BJ (cell line): Measurements from ENCODE around the gene SND1. TPM values are rescaled to one million over a fixed set of nuclear protein-coding genes. Genes with fewer than 3 reads are reported as not detected.

Experiments used
- CTCF ChIA-PET: fragments of 350-600 bp; formaldehyde crosslinking; extraction: SDS; loops from one replicate; lab custom pipeline; 2021; ENCODE audit warnings: antibody characterized with exemption, inconsistent platforms; lab: Yijun Ruan, JAX
- POLR2A ChIA-PET: fragments of 300-600 bp; sonication (Branson Sonifier 250); formaldehyde crosslinking; extraction: SDS; loops from one replicate; lab custom pipeline; 2021; ENCODE audit warnings: antibody characterized with exemption; lab: Charles Lee
- DNase-seq: peaks from one replicate; pipeline ENCODE4 v3.0.0-alpha.2; 2011; ENCODE audit warnings: low read depth
- H3K27me3 ChIP-seq: 2 replicates; pipeline ENCODE4 v1.6.0; 2011; ENCODE audit warnings: low read length; ENCODE audit not compliant: control insufficient read depth, insufficient read depth
- H3K36me3 ChIP-seq: 2 replicates; pipeline ENCODE4 v1.5.1; 2011; ENCODE audit warnings: low read length; ENCODE audit not compliant: control insufficient read depth, insufficient read depth
- H3K4me3 ChIP-seq: 2 replicates; pipeline ENCODE4 v1.5.1; 2011; ENCODE audit warnings: low read depth, mild to moderate bottlenecking, control low read depth, low read length
- polyA plus RNA-seq: library from polyadenylated mRNA; depleted of rRNA; stranded (reverse); fragments of >200 nt; gene quantifications from 2 replicates; pipeline ENCODE4 v1.2.3, GENCODE V29; 2011
- TF ChIP-seq, protein P1 (sequence below): IDR thresholded peaks from 2 replicates; pipeline ENCODE4 v1.5.1; 2011; ENCODE audit warnings: low read depth, mild to moderate bottlenecking, control low read depth, inconsistent platforms, low read length, moderate library complexity; ENCODE audit not compliant: insufficient read depth

SND1 gene
- polyA plus RNA-seq, 1 experiment, result 203 TPM

DNA sequence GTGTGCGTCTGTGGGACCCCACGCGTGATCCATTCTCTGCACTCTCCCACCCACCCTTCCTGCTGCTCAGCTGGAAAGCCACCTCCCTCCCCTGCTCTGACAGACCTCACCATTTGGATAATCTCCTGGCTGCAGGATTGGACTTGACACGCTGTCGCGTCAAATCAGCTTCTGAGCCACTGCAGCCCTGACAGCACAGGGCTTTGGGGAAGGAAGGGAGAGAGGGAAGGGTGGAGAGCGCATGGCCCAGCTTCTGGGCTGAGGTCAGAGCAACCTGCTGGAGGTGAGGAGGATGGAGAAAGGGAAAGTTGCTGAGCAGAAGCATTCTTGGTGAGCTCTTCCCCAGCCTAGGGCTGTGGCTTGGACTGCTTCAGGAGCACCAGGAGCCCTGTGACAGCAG is 428.2 kb downstream of the SND1 start:
- H3K36me3 ChIP-seq, result peaks cover 28% of the 10 kb centered on the region
- H3K27me3 ChIP-seq, result no peaks in the 10 kb centered on the region
- no peak overlapping the region for H3K4me3 ChIP-seq
- TF ChIP-seq, protein P1, sequence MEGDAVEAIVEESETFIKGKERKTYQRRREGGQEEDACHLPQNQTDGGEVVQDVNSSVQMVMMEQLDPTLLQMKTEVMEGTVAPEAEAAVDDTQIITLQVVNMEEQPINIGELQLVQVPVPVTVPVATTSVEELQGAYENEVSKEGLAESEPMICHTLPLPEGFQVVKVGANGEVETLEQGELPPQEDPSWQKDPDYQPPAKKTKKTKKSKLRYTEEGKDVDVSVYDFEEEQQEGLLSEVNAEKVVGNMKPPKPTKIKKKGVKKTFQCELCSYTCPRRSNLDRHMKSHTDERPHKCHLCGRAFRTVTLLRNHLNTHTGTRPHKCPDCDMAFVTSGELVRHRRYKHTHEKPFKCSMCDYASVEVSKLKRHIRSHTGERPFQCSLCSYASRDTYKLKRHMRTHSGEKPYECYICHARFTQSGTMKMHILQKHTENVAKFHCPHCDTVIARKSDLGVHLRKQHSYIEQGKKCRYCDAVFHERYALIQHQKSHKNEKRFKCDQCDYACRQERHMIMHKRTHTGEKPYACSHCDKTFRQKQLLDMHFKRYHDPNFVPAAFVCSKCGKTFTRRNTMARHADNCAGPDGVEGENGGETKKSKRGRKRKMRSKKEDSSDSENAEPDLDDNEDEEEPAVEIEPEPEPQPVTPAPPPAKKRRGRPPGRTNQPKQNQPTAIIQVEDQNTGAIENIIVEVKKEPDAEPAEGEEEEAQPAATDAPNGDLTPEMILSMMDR, result no peak
- CTCF ChIA-PET, result interaction anchor here (1.0 to 1.4 kb wide), 3 partner anchors 57 to 414 kb away, joined by 3 to 4 read pairs (median 3); no protein-coding TSS in a partner anchor
- POLR2A ChIA-PET, result no interaction called here
- DNase-seq, result no peak

DNA sequence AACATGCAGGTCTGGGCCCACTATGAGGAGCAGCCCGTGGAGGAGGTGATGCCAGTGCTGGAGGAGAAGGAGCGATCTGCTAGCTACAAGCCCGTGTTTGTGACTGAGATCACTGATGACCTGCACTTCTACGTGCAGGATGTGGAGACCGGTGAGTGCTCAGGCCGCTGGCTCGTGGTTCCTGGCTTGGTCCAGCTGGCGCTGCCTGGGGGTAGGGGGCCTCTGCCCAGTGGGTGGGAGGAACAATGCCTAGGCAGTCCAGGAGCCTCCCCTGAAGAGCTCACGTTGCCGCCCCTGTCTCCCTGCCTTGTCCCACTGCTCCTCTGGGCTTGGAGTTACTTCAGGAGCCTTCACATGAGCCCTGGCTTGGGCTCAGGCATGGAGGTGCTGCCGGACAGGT is 429.4 kb downstream of the SND1 start:
- TF ChIP-seq, protein P1, result no peak
- CTCF ChIA-PET, result no interaction called here
- Histone ChIP-seq H3K27me3 (no peaks in the 10 kb centered on the region), H3K4me3 (no peak overlapping the region), H3K36me3 (peaks cover 36% of the 10 kb centered on the region)
- POLR2A ChIA-PET, result no interaction called here
- no peak for DNase-seq

DNA sequence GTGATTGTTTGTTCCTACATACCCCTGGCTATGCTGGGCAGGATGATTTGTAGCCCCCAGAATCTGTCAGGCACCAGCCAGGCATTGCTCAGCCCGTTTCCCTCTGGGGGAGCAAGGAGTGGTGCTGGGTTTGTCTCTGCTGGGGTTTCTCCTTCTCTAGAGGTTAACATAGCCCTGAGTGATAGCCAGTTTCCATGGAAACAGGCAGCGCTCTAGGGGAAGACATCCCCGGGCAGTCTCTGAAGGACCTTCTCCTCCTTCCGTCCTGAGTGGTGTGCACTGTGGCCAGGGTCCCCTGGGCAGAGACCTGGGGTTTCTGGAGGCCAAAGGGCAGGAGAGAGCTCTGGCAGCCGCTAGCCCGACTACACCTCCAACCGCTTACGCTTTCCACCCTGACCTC is 429.8 kb downstream of the SND1 start:
- no peak overlapping the region for H3K4me3 ChIP-seq
- peaks cover 36% of the 10 kb centered on the region for H3K36me3 ChIP-seq
- POLR2A ChIA-PET, result no interaction called here
- TF ChIP-seq, protein P1, result no peak
- CTCF ChIA-PET, result no interaction called here
- DNase-seq, result no peak
- no peaks in the 10 kb centered on the region for H3K27me3 ChIP-seq

DNA sequence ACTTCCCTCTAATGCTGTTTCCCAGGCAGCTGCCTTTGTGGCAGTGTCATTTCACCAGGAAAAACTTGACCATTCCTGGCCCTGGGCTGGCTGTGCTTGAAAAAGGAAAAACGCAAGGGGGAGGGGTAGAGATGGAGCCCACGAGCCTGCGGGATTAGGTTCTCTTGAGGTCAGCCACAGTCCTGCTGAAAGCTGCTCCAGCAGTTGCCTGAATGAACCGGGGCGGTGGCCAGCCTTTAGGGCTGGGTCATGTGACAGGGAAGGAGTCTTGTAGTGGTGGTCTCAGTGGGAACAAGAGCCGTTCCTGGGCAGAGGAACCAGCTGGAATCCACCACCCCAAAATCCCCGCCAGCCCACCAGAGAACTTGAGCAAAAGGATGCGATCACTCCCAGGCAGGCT is 430.4 kb downstream of the SND1 start:
- ChIA-PET POLR2A (no interaction called here), CTCF (no interaction called here)

DNA sequence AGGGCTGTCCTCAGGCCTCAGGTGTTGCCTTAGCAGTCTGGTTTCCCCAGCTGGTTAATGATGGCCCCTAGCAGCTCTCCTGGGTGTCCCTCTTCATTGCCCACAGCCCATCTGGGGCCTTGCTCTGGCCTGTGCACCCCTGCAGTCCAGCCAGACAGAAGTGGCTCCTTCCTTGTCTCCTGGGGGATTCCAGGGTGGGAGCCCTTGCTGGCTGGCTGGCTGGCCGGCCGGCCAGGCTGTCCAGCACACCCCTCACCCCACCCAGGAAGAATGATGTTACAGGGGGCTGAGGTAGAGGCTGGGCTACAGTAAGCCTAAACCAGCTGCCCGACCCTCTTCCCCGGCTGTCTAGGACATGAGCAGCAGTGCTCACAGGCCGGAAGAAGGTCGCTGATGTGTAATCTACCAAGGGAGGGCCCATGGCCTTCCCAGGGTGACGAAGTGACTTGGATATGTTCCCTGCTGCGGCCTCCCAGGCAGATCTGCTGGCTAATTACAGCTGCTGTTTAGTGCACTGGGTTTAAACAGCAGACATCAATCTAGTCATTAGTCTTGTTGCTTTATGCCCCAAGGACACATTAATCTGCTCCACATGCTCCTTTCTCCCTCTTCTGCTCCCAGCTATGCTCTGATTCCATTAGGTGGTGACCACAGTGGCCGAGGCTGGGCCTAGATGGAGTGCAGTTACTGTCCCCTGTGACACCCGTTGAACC is 433.1 kb downstream of the SND1 start:
- DNase-seq, result peak; percentile 52
- H3K27me3 ChIP-seq, result no peaks in the 10 kb centered on the region
- peaks cover 32% of the 10 kb centered on the region for H3K36me3 ChIP-seq
- CTCF ChIA-PET, result interaction anchor here (0.7 to 1.5 kb wide), 2 partner anchors 125 to 377 kb away, joined by 3 read pairs; no protein-coding TSS in a partner anchor
- no peak overlapping the region for H3K4me3 ChIP-seq
- POLR2A ChIA-PET, result no interaction called here
- TF ChIP-seq, protein P1, result no peak

More for the DNA sequence above, 430.4 kb downstream of the SND1 start:
- Histone ChIP-seq H3K4me3 (no peak overlapping the region), H3K27me3 (no peaks in the 10 kb centered on the region), H3K36me3 (peaks cover 35% of the 10 kb centered on the region)
- no peak for DNase-seq
- TF ChIP-seq, protein P1, result no peak
